ENCODE results near the gene ATL3.
"Not testable (repeated sequence)": the region's sequence is repeated elsewhere in the genome, so short reads cannot be mapped to it uniquely, and the experiment has no call there.

ATL3 gene

DNA sequence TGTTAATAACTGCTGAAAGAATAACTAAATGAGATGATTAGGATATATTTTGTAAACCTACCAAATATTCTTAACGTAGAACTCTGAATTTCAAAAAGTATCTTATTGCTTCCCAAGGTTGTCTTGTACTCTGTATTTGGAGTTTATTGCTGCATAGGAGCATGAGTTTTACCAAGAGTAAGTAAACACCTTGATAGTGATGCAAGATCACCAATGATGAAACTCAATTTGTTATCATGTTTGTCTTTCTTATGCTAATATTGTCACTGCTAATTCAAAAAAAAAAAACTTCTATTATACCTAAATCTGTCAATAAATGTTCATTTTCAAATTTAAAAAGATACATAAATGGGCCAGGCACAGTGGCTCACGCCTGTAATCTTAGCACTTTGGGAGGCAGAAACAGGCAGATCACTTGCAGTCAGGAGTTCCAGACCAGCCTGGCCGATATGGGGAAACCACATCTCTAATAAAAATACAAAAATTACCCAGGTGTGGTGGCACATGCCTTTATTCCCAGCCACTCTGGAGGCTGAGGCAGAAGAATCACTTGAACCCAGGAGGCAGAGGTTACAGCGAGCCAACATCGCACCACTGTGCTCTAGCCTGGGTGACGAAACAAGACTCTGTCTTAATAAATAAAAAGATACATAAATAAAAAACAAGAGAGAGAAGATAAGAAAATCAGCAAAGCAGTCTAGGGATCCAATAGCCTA, 84.6 kb downstream of the ATL3 start:
- Histone ChIP-seq H3K9ac (ENCODE audit: low read depth, low read length) (no peak overlapping the region), H3K27me3 (ENCODE audit: control insufficient read depth, insufficient read depth, low read length) (no peaks in the 10 kb centered on the region), H3K4me3 (ENCODE audit: low read depth, low read length) (no peak overlapping the region), H3K4me1 (ENCODE audit: control insufficient read depth, insufficient read depth, low read length) (no peaks in the 10 kb centered on the region), H3K9me3 (ENCODE audit: control insufficient read depth, insufficient read depth, low read length) (peaks cover 13% of the 10 kb centered on the region), H3K27ac (ENCODE audit: low read depth, low read length) (no peak overlapping the region), H3K36me3 (ENCODE audit: control insufficient read depth, insufficient read depth, low read length) (peaks cover 87% of the 10 kb centered on the region)

DNA sequence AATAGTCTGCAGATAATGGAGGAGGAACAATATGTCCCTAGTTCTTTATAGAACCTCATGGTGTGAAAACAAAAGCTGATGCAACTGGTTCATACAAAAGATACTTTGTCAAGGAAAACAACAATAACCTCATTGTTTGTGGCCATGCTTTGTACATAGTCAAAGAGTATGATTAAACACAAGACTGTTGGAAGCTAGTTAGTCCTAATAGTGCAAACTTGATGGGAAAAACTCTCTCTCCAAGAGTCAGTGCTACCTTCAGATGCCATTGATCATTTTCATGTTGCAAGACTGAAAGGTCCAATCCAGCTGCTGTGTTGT, 87.9 kb downstream of the ATL3 start:
- H3K9ac ChIP-seq (ENCODE audit: low read depth, low read length): no peak overlapping the region
- H3K27me3 ChIP-seq (ENCODE audit: control insufficient read depth, insufficient read depth, low read length): no peaks in the 10 kb centered on the region
- no peaks in the 10 kb centered on the region for H3K4me1 ChIP-seq (ENCODE audit: control insufficient read depth, insufficient read depth, low read length)
- peaks cover 67% of the 10 kb centered on the region for H3K36me3 ChIP-seq (ENCODE audit: control insufficient read depth, insufficient read depth, low read length)
- H3K9me3 ChIP-seq (ENCODE audit: control insufficient read depth, insufficient read depth, low read length): peaks cover 24% of the 10 kb centered on the region
- H3K4me3 ChIP-seq (ENCODE audit: low read depth, low read length): no peak overlapping the region
- no peak overlapping the region for H3K27ac ChIP-seq (ENCODE audit: low read depth, low read length)

DNA sequence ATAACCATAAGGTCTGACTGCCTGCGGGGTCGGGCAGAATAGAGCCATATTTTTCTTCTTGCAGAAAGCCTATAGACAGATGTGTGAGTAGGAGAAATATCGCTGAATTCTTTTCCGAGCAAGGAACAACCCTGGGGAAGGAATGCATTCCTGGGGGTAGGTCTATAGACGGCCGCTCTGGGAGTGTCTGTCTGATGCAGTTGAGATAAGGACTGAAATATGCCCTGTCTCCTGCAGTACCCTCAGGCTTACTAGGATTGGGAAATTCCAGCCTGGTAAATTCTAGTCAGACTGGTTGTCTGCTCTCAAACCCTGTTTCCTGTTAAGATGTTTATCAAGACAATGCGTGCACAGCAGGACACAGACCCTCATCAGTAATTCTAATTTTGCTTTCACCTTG, 90.0 kb downstream of the ATL3 start:
- not testable (repeated sequence) for H3K4me1 ChIP-seq (ENCODE audit: control insufficient read depth, insufficient read depth, low read length); H3K27me3 ChIP-seq (ENCODE audit: control insufficient read depth, insufficient read depth, low read length); H3K4me3 ChIP-seq (ENCODE audit: low read depth, low read length); H3K9ac ChIP-seq (ENCODE audit: low read depth, low read length)
- Histone ChIP-seq H3K36me3 (ENCODE audit: control insufficient read depth, insufficient read depth, low read length) (peaks cover 58% of the 10 kb centered on the region), H3K9me3 (ENCODE audit: control insufficient read depth, insufficient read depth, low read length) (peaks cover 24% of the 10 kb centered on the region), H3K27ac (ENCODE audit: low read depth, low read length) (peak overlapping the region; percentile 20)

DNA sequence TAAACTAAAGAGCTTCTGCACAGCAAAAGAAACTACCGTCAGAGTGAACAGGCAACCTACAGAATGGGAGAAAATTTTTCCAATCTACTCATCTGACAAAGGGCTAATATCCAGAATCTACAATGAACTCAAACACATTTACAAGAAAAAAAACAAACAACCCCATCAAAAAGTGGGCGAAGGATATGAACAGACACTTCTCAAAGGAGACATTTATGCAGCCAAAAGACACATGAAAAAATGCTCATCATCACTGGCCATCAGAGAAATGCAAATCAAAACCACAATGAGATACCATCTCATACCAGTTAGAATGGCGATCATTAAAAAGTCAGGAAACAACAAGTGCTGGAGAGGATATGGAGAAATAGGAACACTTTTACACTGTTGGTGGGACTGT, 92.3 kb downstream of the ATL3 start:
- not testable (repeated sequence) for H3K27ac ChIP-seq (ENCODE audit: low read depth, low read length); H3K9ac ChIP-seq (ENCODE audit: low read depth, low read length); H3K4me1 ChIP-seq (ENCODE audit: control insufficient read depth, insufficient read depth, low read length); H3K27me3 ChIP-seq (ENCODE audit: control insufficient read depth, insufficient read depth, low read length); H3K4me3 ChIP-seq (ENCODE audit: low read depth, low read length)
- Histone ChIP-seq H3K9me3 (ENCODE audit: control insufficient read depth, insufficient read depth, low read length) (peaks cover 24% of the 10 kb centered on the region), H3K36me3 (ENCODE audit: control insufficient read depth, insufficient read depth, low read length) (peaks cover 60% of the 10 kb centered on the region)

DNA sequence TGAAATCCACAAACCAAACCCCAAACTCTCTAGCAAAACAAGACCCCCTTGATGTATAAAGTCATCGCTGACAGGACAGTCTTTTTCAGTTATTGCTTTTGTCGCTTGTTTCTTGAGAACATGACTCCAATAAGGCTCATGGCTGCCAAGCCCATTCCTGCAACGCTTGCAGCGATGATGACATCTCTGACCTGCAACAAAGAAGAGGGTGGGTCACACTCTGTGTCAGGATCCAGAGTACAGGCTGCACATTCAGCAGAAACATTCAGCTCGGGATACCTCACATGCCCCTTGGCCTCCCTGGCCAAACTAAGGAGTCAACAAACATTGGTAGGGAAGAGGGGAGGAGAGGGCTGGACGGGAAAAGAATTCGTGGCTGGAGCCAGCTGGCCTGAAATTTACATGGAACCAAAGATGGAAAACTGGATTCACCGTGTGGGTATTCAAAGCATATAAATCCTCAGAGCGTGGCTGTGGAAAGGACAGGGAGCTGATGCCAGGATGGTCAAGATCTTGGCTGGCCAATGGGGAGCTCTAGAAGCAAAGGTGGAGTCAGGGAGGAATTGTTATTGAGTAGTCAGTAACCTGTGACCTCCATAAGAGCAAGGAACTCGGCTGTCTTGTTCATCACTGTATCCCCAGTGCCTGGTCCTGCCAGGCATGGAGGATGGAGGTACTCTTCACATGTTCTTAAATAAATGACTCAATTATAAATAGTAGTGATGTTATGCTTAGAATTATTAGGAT, 96.1 kb downstream of the ATL3 start:
- H3K9me3 ChIP-seq (ENCODE audit: control insufficient read depth, insufficient read depth, low read length): peaks cover 3% of the 10 kb centered on the region
- H3K36me3 ChIP-seq (ENCODE audit: control insufficient read depth, insufficient read depth, low read length): peaks cover 40% of the 10 kb centered on the region
- H3K9ac ChIP-seq (ENCODE audit: low read depth, low read length): no peak overlapping the region
- no peaks in the 10 kb centered on the region for H3K4me1 ChIP-seq (ENCODE audit: control insufficient read depth, insufficient read depth, low read length)
- H3K4me3 ChIP-seq (ENCODE audit: low read depth, low read length): no peak overlapping the region
- no peaks in the 10 kb centered on the region for H3K27me3 ChIP-seq (ENCODE audit: control insufficient read depth, insufficient read depth, low read length)
- peak overlapping the region; percentile 18 for H3K27ac ChIP-seq (ENCODE audit: low read depth, low read length)
